Measurements from ENCODE around the gene MIEF1.

- TF ChIP-seq CTCF (IDR thresholded peaks at IDR 0.05) (no peak), POLR2A (IDR thresholded peaks at IDR 0.05) (no peak)
These were observed 29.2 kb upstream of the MIEF1 start for GRCh38 chr22:39472570-39473556.
